Measurements from ENCODE around the gene CACNA2D2.

GRCh38 chr3:50365842-50366220, 137.6 kb downstream of the CACNA2D2 start:
- no peak for TF ChIP-seq CTCF (IDR thresholded peaks at IDR 0.05)
- TF ChIP-seq POLR2A (IDR thresholded peaks at IDR 0.05) = no peak
